ENCODE measurements around the gene ZNRF1. TPM values are rescaled to one million over a fixed set of nuclear protein-coding genes. Genes with fewer than 3 reads are reported as not detected.

The ZNRF1 gene
- total and polyA plus RNA-seq, 2 of the 13 experiments (the other 11 are each of a cell fraction or from before 2014, with no cell fraction given): 43.9 to 58.7 TPM

DNA sequence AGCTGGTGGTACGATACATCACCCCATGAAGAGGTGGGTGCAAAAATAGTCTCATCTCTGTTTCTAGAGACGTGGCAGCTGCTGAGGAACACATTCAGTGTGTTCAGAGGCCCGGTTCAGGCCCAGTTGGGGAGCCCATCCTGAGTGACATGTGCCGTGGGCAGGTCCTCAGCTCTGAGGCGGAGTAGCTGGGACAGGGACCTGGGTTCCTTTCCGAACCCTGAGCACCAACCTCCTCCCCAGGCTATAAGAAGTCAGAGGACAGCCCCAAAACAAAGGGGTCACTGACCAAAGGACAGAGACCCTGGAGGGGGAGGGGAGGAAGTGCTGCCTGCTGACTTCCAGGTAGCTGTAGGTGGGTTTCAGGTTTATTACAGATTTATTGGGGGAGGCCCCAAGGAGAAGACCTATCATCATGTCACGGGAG is 112.7 kb downstream of the ZNRF1 start (continued):
- TF ChIP-seq, protein P1, sequence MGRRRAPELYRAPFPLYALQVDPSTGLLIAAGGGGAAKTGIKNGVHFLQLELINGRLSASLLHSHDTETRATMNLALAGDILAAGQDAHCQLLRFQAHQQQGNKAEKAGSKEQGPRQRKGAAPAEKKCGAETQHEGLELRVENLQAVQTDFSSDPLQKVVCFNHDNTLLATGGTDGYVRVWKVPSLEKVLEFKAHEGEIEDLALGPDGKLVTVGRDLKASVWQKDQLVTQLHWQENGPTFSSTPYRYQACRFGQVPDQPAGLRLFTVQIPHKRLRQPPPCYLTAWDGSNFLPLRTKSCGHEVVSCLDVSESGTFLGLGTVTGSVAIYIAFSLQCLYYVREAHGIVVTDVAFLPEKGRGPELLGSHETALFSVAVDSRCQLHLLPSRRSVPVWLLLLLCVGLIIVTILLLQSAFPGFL (CRISPR knock-in tag; IDR thresholded peaks at IDR 0.05): no peak
- TF ChIP-seq ONECUT2 (CRISPR knock-in tag; IDR thresholded peaks at IDR 0.05) (0 out of 2 replicates have a peak, but pooled peaks have one; percentile 5), HIVEP1 (CRISPR knock-in tag; IDR thresholded peaks at IDR 0.05) (no peak), HHEX (CRISPR knock-in tag; IDR thresholded peaks at IDR 0.05) (no peak), RBM39 (IDR thresholded peaks at IDR 0.05; ENCODE audit: low read depth, low read length, poor library complexity, severe bottlenecking) (peak; percentile 52), ATRX (CRISPR knock-in tag; IDR thresholded peaks at IDR 0.05; ENCODE audit: borderline replicate concordance) (no peak), SIX4 (CRISPR knock-in tag; IDR thresholded peaks at IDR 0.05) (no peak), ZNF75D (CRISPR knock-in tag; IDR thresholded peaks at IDR 0.05; ENCODE audit: borderline replicate concordance) (no peak), SMAD3 (CRISPR knock-in tag; IDR thresholded peaks at IDR 0.05) (no peak), THYN1 (CRISPR knock-in tag; IDR thresholded peaks at IDR 0.05; ENCODE audit: borderline replicate concordance, low read depth) (no peak), CEBPG (CRISPR knock-in tag; IDR thresholded peaks at IDR 0.05) (no peak), ZBTB42 (CRISPR knock-in tag; IDR thresholded peaks at IDR 0.05) (no peak)
- TF ChIP-seq, protein P2, sequence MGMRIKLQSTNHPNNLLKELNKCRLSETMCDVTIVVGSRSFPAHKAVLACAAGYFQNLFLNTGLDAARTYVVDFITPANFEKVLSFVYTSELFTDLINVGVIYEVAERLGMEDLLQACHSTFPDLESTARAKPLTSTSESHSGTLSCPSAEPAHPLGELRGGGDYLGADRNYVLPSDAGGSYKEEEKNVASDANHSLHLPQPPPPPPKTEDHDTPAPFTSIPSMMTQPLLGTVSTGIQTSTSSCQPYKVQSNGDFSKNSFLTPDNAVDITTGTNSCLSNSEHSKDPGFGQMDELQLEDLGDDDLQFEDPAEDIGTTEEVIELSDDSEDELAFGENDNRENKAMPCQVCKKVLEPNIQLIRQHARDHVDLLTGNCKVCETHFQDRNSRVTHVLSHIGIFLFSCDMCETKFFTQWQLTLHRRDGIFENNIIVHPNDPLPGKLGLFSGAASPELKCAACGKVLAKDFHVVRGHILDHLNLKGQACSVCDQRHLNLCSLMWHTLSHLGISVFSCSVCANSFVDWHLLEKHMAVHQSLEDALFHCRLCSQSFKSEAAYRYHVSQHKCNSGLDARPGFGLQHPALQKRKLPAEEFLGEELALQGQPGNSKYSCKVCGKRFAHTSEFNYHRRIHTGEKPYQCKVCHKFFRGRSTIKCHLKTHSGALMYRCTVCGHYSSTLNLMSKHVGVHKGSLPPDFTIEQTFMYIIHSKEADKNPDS (CRISPR knock-in tag; IDR thresholded peaks at IDR 0.05): no peak
- TF ChIP-seq, protein P3, sequence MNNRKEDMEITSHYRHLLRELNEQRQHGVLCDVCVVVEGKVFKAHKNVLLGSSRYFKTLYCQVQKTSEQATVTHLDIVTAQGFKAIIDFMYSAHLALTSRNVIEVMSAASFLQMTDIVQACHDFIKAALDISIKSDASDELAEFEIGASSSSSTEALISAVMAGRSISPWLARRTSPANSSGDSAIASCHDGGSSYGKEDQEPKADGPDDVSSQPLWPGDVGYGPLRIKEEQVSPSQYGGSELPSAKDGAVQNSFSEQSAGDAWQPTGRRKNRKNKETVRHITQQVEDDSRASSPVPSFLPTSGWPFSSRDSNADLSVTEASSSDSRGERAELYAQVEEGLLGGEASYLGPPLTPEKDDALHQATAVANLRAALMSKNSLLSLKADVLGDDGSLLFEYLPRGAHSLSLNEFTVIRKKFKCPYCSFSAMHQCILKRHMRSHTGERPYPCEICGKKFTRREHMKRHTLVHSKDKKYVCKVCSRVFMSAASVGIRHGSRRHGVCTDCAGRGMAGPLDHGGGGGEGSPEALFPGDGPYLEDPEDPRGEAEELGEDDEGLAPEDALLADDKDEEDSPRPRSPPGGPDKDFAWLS (CRISPR knock-in tag; IDR thresholded peaks at IDR 0.05; ENCODE audit: borderline replicate concordance): no peak

Data from HepG2 (cell line).